Endothelial cell of umbilical vein (primary cell): ENCODE measurements around the gene SLC35G3. TPM values are rescaled to one million over a fixed set of nuclear protein-coding genes. Genes with fewer than 3 reads are reported as not detected.

Source experiments
- BruUV-seq: library from RNA; stranded (reverse); fragments of 400-500 nt; replicated peaks from 2 replicates; lab custom pipeline; 2021; lab: Mats Ljungman, UMichigan
- CTCF ChIA-PET: fragments of 300-600, 350-600 bp; sonication (Branson Sonifier 250); formaldehyde crosslinking; loops from one replicate; lab custom pipeline; 2021; ENCODE audit warnings: antibody characterized with exemption, inconsistent platforms; lab: Charles Lee
- POLR2A ChIA-PET: fragments of 300-600, 350-600 bp; sonication (Branson Sonifier 250); formaldehyde crosslinking; loops from one replicate; lab custom pipeline; 2021; ENCODE audit warnings: antibody characterized with exemption, inconsistent platforms; lab: Charles Lee
- DNase-seq: peaks from one replicate; pipeline ENCODE4 v3.0.0-alpha.2; 2011; ENCODE audit warnings: low read depth, low spot score
- FAIRE-seq: peaks from 2 replicates; lab custom pipeline; 2011; peaks lifted over from hg19 to GRCh38; lab: Jason Lieb, UNC
- H2AFZ ChIP-seq: 2 replicates; pipeline ENCODE4 v1.6.0; 2012; ENCODE audit warnings: low read depth, low read length, control low read depth, inconsistent platforms
- H3K27ac ChIP-seq: 2 replicates; pipeline ENCODE4 v1.5.1; 2011; ENCODE audit warnings: low read depth, mild to moderate bottlenecking, control low read depth, low read length, moderate library complexity; ENCODE audit not compliant: insufficient read depth
- H3K27me3 ChIP-seq, 2 experiments: 2 replicates each; pipeline versions ENCODE4 v1.6.0 to v1.6.1; 2011; ENCODE audit warnings: low read length in 2 of 2, mixed read lengths in 1 of 2; ENCODE audit not compliant: control insufficient read depth in 2 of 2, insufficient read depth in 2 of 2
- H3K36me3 ChIP-seq, 2 experiments: 2 replicates in 1 of 2; 3 replicates in 1 of 2; pipeline ENCODE4 v1.5.1; 2011; ENCODE audit warnings: low read length in 2 of 2, mild to moderate bottlenecking in 1 of 2, moderate library complexity in 1 of 2; ENCODE audit not compliant: control insufficient read depth in 2 of 2, insufficient read depth in 2 of 2; ENCODE audit errors: extremely low read depth in 1 of 2
- H3K4me1 ChIP-seq: 3 replicates; pipeline ENCODE4 v1.5.1; 2011; ENCODE audit warnings: mild to moderate bottlenecking, low read length; ENCODE audit not compliant: control insufficient read depth, insufficient read depth; ENCODE audit errors: extremely low read depth
- H3K4me2 ChIP-seq: 2 replicates; pipeline ENCODE4 v1.6.1; 2011; ENCODE audit warnings: low read length, control low read depth, mixed read lengths; ENCODE audit not compliant: insufficient read depth
- H3K4me3 ChIP-seq, 3 experiments: fragments of 200-600 bp in 1 of 3; sonication (generic), shearing (Covaris generic) in 1 of 3; replicated peaks in 1 of 3; 2 replicates each; pipeline ENCODE4 v1.5.1; 2011 to 2016; ENCODE audit warnings: control low read depth in 3 of 3, low read length in 3 of 3, mild to moderate bottlenecking in 2 of 3, inconsistent platforms in 1 of 3, low read depth in 1 of 3, moderate library complexity in 1 of 3; ENCODE audit not compliant: insufficient read depth in 1 of 3
- H3K79me2 ChIP-seq: 2 replicates; pipeline ENCODE4 v1.6.0; 2012; ENCODE audit warnings: low read length, inconsistent platforms; ENCODE audit not compliant: control insufficient read depth, insufficient read depth
- H3K9ac ChIP-seq: replicated peaks from 2 replicates; pipeline ENCODE3; 2011; ENCODE audit warnings: low read length, control low read depth; ENCODE audit not compliant: insufficient read depth; ENCODE audit errors: extremely low read depth
- H3K9me1 ChIP-seq: replicated peaks from 3 replicates; pipeline ENCODE4 v1.6.0; 2011; ENCODE audit warnings: mild to moderate bottlenecking, low read length; ENCODE audit not compliant: control insufficient read depth, insufficient read depth; ENCODE audit errors: extremely low read depth
- H3K9me3 ChIP-seq: replicated peaks from 2 replicates; pipeline ENCODE4 v1.5.1; 2012; ENCODE audit warnings: low read length, inconsistent platforms; ENCODE audit not compliant: control insufficient read depth, insufficient read depth
- H4K20me1 ChIP-seq: replicated peaks from 2 replicates; pipeline ENCODE3; 2011; ENCODE audit warnings: mild to moderate bottlenecking, low read length; ENCODE audit not compliant: control insufficient read depth, insufficient read depth; ENCODE audit errors: extremely low read depth
- CTCF ChIP-seq, 2 donors: IDR thresholded peaks; 1 replicate in 1 of 2; 2 replicates in 1 of 2; pipeline ENCODE4 v1.5.1; 2011; ENCODE audit warnings: low read length in 2 of 2, mild to moderate bottlenecking in 2 of 2, moderate library complexity in 2 of 2, control low read depth in 1 of 2, inconsistent platforms in 1 of 2, low read depth in 1 of 2; ENCODE audit not compliant: insufficient read depth in 1 of 2; ENCODE audit errors: extremely low read depth in 1 of 2
- EZH2 ChIP-seq: IDR thresholded peaks from 2 replicates; pipeline ENCODE4 v1.6.1; 2012; ENCODE audit warnings: borderline replicate concordance, low read depth, mild to moderate bottlenecking, moderate library complexity, low read length, inconsistent platforms; ENCODE audit not compliant: severe bottlenecking
- FOS ChIP-seq: IDR thresholded peaks from 2 replicates; pipeline ENCODE4 v1.6.1; 2011; ENCODE audit warnings: mild to moderate bottlenecking, low read length, moderate library complexity, borderline replicate concordance; ENCODE audit not compliant: insufficient read depth
- GATA2 ChIP-seq: IDR thresholded peaks from 2 replicates; pipeline ENCODE4 v1.7.0; 2011; ENCODE audit warnings: low read depth, mild to moderate bottlenecking, moderate library complexity, mixed read lengths, low read length; ENCODE audit not compliant: insufficient read length, insufficient read depth
- JUN ChIP-seq: IDR thresholded peaks from 2 replicates; pipeline ENCODE4 v1.6.1; 2011; ENCODE audit warnings: borderline replicate concordance, low read depth; ENCODE audit not compliant: insufficient read length, insufficient read depth
- MAX ChIP-seq: IDR thresholded peaks from 2 replicates; pipeline ENCODE4 v1.6.1; 2011; ENCODE audit not compliant: insufficient read depth, insufficient read length
- MYC ChIP-seq: IDR thresholded peaks from one replicate; pipeline ENCODE4 v1.6.1; 2011; ENCODE audit warnings: mild to moderate bottlenecking, low read depth, low read length
- POLR2A ChIP-seq: IDR thresholded peaks from 2 replicates; pipeline ENCODE4 v1.6.1; 2012; ENCODE audit warnings: low read depth, mild to moderate bottlenecking, control low read depth, low read length
- POLR2AphosphoS5 ChIP-seq: IDR thresholded peaks from 2 replicates; pipeline ENCODE4 v1.6.1; 2012; ENCODE audit warnings: low read depth, mild to moderate bottlenecking, control low read depth, low read length, moderate library complexity; ENCODE audit not compliant: insufficient read depth
- dilution Hi-C: fragments of 300-500 bp; cut with MboI; formaldehyde crosslinking; loops from one replicate; pipeline ENCODE4 v1.15.0; 2019; ENCODE audit warnings: low sequenced_read_pairs; ENCODE audit not compliant: extremely low pct_ligation_motif_present
- intact Hi-C: fragments of 100-400 bp; cut with micrococcal nuclease; formaldehyde crosslinking; loops from one replicate; pipeline ENCODE4 v1.10.0; 2022
- polyA plus RNA-seq, 4 experiments: library from polyadenylated mRNA; depleted of rRNA in 3 of 4; stranded (reverse) in 3 of 4; unstranded in 1 of 4; fragments of >200 nt; gene quantifications; 2 replicates each; pipeline versions ENCODE4 v1.2.1 to v1.2.3, GENCODE V29; 2011 to 2012; ENCODE audit warnings: missing spikeins in 1 of 4
- total RNA-seq: library from RNA; stranded (reverse); gene quantifications from 2 replicates; pipeline ENCODE4 v1.2.3, GENCODE V29; 2021

Gene SLC35G3
- total and polyA plus RNA-seq, 2 donors (not counting 3 experiments of a cell fraction or from before 2014, with no cell fraction given) = not detected

DNA sequence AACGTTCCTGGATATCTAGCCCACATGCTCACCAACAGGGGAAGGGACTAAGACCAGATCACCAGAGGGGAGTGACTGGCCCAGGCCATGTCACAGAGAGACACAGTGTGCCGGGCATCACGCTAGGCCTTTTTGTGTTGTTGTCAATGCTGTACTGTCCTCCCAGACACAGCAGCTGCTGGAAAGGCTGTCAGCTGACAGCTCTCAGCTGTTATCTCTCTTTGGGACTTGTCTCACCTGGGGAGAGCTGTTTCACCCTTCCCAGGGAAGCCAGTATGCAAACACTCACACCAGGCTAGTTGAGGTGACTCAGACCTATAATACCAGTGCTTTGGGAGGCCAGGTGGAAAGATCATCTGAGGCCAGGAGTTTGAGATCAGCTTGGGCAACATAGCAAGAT, 27.1 kb downstream of the SLC35G3 start:
- FAIRE-seq (no peak), DNase-seq (no peak)
- no peak overlapping the region for H3K9ac ChIP-seq
- H3K79me2 ChIP-seq = no peaks in the 10 kb centered on the region
- ChIA-PET CTCF (interaction anchor here (0.7 to 5.9 kb wide), 3 partner anchors 9 to 368 kb away, joined by 3 to 186 read pairs (median 7); partner anchors contain the start of gene SLFN12L), POLR2A (interaction anchor here (0.7 kb wide), 1 partner anchor 29 kb away, joined by 8 read pairs; no protein-coding TSS in a partner anchor)
- no peak overlapping the region for H3K4me3 ChIP-seq
- H3K4me2 ChIP-seq = no peak overlapping the region
- no TSS peak for BruUV-seq
- H3K36me3 ChIP-seq = no peaks in the 10 kb centered on the region
- no peak overlapping the region for H3K27ac ChIP-seq
- no peak overlapping the region for H2AFZ ChIP-seq
- H3K27me3 ChIP-seq = peaks cover 0 to 2% of the 10 kb centered on the region in 2 experiments
- intact Hi-C loops = no loop called here
- dilution Hi-C loops = no loop called here
- H3K9me1 ChIP-seq = no peaks in the 10 kb centered on the region
- H4K20me1 ChIP-seq = no peaks in the 10 kb centered on the region
- H3K9me3 ChIP-seq = no peaks in the 10 kb centered on the region
- no peaks in the 10 kb centered on the region for H3K4me1 ChIP-seq
- no peak for TF ChIP-seq CTCF (IDR thresholded peaks at IDR 0.05; ENCODE audit: extremely low read depth in 1 of 2, insufficient read depth in 1 of 2, low read depth in 1 of 2, low read length in 2 of 2)
- TF ChIP-seq GATA2 = no peak

DNA sequence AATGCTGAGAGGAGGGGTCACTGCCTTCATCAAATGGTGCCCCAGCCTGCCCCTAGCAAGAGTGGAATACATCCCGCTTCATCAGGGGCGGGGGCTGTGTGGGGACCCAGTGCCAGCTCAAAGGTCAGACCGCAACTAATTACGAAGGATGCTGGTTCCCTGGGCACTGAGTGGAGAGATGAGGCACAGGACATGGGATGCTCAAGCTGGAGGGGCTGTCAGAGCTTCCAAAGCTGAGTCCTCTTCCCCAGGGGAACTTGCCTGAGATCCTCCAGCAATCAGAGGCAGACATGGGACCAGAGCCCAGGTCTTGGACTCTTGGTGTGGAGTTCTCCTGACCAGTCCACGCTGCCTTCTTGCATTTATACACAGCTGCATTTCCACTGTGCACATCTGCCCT, 27.7 kb downstream of the SLC35G3 start:
- TF ChIP-seq FOS (no peak), MYC (no peak), EZH2 (no peak), CTCF (IDR thresholded peaks at IDR 0.05; ENCODE audit: extremely low read depth in 1 of 2, insufficient read depth in 1 of 2, low read depth in 1 of 2, low read length in 2 of 2) (no peak), MAX (no peak), JUN (no peak), POLR2AphosphoS5 (no peak), GATA2 (no peak), POLR2A (no peak)
- H3K36me3 ChIP-seq = no peaks in the 10 kb centered on the region
- DNase-seq = no peak
- H3K4me3 ChIP-seq = no peak overlapping the region
- H3K4me2 ChIP-seq = no peak overlapping the region
- BruUV-seq = no TSS peak
- H3K27me3 ChIP-seq = peaks cover 0 to 2% of the 10 kb centered on the region in 2 experiments
- no peaks in the 10 kb centered on the region for H3K79me2 ChIP-seq
- H3K27ac ChIP-seq = no peak overlapping the region
- H3K9me3 ChIP-seq = no peaks in the 10 kb centered on the region
- CTCF ChIA-PET = interaction anchor here (1.3 to 3.9 kb wide), 3 partner anchors 146 to 581 kb away, joined by 3 to 15 read pairs (median 7); no protein-coding TSS in a partner anchor
- no peaks in the 10 kb centered on the region for H3K9me1 ChIP-seq
- H3K9ac ChIP-seq = no peak overlapping the region
- POLR2A ChIA-PET = no interaction called here
- intact Hi-C loops = no loop called here
- H2AFZ ChIP-seq = no peak overlapping the region
- no peaks in the 10 kb centered on the region for H4K20me1 ChIP-seq
- dilution Hi-C loops = no loop called here
- FAIRE-seq = no peak
- H3K4me1 ChIP-seq = no peaks in the 10 kb centered on the region
